ENCODE results near the gene ZNF500.
A peak's percentile ranks its signal among the peaks of the same experiment; 100 is the strongest.

DNA sequence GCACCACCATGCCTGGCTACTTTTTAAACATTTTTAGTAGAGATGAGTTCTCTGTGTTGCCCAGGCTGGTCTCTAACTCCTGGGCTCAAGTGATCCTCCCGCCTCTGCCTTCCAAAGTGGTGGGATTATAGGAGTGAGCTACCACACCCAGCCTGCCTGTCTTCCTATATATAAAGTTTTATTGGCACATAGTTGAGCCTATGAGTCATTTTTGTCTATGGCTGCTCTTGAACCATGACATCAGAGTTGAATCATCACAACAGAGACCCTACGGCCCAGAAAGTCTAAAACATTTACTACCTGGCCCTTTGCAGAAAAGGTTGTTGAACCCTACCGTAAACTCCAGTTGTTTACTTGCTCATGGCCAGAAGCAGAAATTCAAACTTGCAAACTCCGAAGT, 13.3 kb upstream of the ZNF500 start:
- TF ChIP-seq, protein P1, sequence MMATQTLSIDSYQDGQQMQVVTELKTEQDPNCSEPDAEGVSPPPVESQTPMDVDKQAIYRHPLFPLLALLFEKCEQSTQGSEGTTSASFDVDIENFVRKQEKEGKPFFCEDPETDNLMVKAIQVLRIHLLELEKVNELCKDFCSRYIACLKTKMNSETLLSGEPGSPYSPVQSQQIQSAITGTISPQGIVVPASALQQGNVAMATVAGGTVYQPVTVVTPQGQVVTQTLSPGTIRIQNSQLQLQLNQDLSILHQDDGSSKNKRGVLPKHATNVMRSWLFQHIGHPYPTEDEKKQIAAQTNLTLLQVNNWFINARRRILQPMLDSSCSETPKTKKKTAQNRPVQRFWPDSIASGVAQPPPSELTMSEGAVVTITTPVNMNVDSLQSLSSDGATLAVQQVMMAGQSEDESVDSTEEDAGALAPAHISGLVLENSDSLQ (IDR thresholded peaks at IDR 0.05): peak; percentile 15; the same call in 1 of the 2 replicates
- TF ChIP-seq LEF1 (IDR thresholded peaks at IDR 0.05; ENCODE audit: borderline replicate concordance) (no peak), HDGF (IDR thresholded peaks at IDR 0.05; ENCODE audit: borderline replicate concordance) (no peak), CTBP1 (IDR thresholded peaks at IDR 0.05; ENCODE audit: borderline replicate concordance) (no peak)
